Hematopoietic multipotent progenitor cell (in vitro differentiated cells): Measurements from ENCODE around the gene UBQLN4. TPM values are rescaled to one million over a fixed set of nuclear protein-coding genes. Genes with fewer than 3 reads are reported as not detected.
"Not testable (repeated sequence)": the region's sequence is repeated elsewhere in the genome, so short reads cannot be mapped to it uniquely, and the experiment has no call there.

Source experiments
- DNase-seq, 3 donors: peaks; one replicate each; pipeline ENCODE4 v3.0.0-alpha.2; 2011 to 2015; ENCODE audit warnings: low read depth in 2 of 3, low spot score in 2 of 3
- total RNA-seq: library from RNA; depleted of rRNA; stranded (reverse); fragments of >200 nt; gene quantifications from one replicate; pipeline ENCODE4 v1.2.3, GENCODE V29; 2012

UBQLN4 gene
- total RNA-seq, 1 donor: 17.5 TPM

- DNase-seq: no peak
Measured at GRCh38 chr1:156063997-156064285, 10.3 kb upstream of the UBQLN4 start.

DNA sequence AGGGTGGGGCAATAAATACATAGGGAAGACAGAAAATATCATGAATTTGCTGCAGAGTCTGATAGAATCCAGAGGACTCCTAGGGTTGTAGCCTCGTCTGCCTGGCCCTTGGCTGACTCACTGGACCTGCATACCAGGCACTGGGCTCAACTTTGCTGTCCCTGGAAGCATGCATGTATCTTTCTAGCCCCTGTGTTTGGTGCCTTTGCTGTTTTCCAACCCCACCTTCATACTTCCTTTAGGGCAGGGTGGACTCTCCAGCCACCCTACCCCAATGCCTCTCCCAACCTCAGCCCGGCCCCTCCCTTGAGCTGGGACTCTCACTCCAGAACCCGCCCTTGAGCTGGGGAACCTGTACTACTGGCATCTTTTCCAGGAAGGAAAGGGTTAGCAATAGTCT is 8.6 kb upstream of the UBQLN4 start:
- DNase-seq: no peak

DNA sequence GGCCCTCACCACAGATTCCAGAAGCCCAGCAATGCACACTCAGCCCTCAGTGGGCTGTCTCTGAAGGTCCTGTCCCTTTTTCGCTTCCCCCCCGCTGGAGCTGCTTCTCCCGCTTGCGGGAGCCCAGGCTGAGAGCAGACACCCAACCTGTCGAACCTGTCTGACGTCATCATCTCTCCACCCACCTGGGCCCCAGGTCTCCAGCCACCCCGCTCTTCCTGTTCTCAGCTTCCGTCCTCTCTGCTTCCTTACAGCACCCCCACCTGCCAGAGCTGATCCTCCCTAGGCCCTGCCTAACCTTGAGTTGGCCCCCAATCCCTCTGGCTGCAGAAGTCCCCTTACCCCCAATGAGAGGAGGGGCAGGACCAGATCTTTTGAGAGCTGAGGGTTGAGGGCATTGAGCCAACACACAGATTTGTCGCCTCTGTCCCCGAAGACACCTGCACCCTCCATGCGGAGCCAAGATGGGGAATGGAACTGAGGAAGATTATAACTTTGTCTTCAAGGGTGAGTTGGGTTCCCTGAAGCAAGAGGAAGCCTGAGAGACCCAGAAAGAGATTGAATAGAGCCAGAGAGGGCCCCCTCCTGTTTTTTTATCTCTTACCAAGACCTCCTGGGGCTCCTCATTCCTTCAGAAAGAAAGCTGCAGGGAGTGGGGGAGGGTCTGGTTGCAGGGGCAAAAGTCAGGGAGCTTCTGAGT is 7.5 kb upstream of the UBQLN4 start, which contains the start of gene RAB25:
Gene RAB25, plus strand, starts transcription at position 224 of the 700 bp plus-strand sequence. Its CDS starts 241 bp downstream, at position 465.
- DNase-seq: no peak

DNA sequence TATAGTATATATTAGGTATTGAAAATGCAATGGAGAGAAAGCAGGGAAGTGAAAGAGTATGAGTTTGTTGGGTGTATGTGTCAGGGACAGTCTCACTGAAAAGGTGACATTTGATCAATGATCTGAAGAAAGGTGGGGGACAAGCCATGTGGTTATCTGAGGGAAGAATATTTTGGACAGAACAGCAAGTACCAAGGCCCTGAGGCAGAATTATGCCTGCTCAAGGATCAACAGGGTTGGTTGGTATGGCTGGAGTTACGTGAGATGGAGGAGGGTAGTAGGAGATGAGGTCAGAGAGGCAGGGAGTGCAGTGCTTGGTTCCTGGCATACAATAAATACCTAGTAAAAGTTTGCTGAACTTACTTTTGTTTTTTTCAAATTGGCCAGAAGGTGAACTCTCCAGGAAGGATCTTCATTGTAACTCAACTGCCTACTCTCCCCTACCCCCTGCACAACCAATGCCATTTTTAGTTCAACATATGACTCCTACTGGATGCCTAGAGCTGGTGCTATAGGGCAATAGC is 2.8 kb upstream of the UBQLN4 start:
- no peak for DNase-seq

DNA sequence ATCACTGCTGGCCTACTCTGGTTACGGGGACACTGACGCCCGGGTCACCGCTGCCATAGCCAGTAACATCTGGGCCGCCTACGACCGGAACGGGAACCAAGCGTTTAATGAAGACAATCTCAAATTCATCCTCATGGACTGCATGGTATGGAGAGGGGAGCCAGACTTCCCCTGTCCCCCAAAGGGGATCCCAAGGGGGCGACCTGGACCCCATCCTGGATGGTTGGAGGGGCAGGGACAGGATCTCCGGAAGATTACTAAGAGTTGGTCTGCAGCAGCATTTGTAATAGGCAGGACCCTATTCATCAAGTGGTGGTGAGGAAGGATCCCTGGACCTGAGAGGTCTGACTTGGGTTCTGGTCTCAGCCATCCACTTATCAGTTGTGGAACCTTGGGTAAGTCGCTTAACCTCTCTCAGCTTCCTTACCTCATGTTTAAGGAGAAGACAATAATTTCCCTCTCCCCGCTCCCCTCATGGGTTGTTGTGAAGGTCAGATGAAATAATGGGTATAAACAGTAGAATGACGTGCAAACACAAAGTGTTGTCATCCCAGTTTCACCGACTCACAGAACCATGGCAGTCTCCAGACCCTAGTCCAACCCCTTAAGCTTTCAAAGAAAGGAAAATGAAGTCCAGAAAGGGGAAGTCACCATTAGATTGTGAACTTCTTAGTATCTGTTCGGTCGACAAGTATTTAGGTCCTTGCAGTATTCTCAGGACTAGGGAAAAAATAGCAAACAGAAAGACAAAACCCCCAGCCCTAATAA is 1.9 kb upstream of the UBQLN4 start:
- no peak for DNase-seq

DNA sequence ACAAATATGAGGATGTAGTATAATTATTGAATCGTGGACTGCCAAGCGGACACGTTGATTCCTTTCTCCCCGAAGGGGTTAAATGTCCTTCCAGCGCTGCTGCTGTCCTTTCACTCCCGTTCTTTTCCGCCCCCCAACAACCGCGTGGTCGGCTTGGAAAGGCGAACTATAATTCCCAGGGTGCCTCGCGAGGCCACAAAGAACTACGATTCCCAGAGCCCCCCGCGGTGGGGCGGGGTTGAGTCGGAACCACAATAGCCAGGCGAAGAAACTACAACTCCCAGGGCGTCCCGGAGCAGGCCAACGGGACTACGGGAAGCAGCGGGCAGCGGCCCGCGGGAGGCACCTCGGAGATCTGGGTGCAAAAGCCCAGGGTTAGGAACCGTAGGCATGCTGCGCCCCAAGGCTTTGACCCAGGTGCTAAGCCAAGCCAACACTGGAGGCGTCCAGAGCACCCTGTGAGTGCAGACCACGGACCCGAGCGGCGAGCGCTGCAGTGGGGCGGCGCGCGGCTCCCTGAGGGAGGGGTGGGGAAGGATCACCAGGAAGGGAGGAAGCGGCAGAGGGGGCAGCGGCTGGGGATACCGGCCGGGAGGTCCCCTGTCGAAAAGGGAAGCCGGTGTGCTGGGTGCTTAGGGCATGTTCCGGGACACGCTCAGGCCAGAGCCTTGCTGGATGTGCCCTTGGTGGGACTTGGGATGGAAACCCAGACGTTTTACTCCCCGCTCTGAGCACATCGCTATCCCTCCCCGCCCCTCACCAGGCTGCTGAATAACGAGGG is 1.1 kb upstream of the UBQLN4 start, which contains the start of gene LAMTOR2:
Gene LAMTOR2, plus strand, starts transcription at position 283 of the 781 bp plus-strand sequence. Its CDS starts 108 bp downstream, at position 391.
- peak; percentile 79 to 97 (median 94) for DNase-seq

- DNase-seq: peak; percentile 34 to 89 (median 83)
Measured at GRCh38 chr1:156052862-156053767, 483 bp downstream of the UBQLN4 start.

- no peak for DNase-seq
Measured at GRCh38 chr1:156051011-156051725, 2.4 kb downstream of the UBQLN4 start.

- DNase-seq: no peak
Measured at GRCh38 chr1:156050376-156050775, 3.2 kb downstream of the UBQLN4 start.

- no peak for DNase-seq
Measured at GRCh38 chr1:156048663-156049258, 4.8 kb downstream of the UBQLN4 start.

- DNase-seq: no peak
Measured at GRCh38 chr1:156045076-156045475, 8.5 kb downstream of the UBQLN4 start.

GRCh38 chr1:156042828-156043227 is 10.8 kb downstream of the UBQLN4 start:
- DNase-seq: no peak

- DNase-seq: not testable (repeated sequence)
Measured at GRCh38 chr1:156034991-156035390, 18.6 kb downstream of the UBQLN4 start.

- DNase-seq: no peak
Measured at GRCh38 chr1:156033011-156033410, 20.6 kb downstream of the UBQLN4 start.

- no peak for DNase-seq
Measured at GRCh38 chr1:156026588-156026987, 27.0 kb downstream of the UBQLN4 start.

- DNase-seq: peak in 2 of 3 donors; percentile 59 to 77
Measured at GRCh38 chr1:156025876-156026275, 27.7 kb downstream of the UBQLN4 start.

- DNase-seq: no peak
Measured at GRCh38 chr1:156024801-156025200, 28.8 kb downstream of the UBQLN4 start.

- DNase-seq: no peak
Measured at GRCh38 chr1:156021954-156022353, 31.6 kb downstream of the UBQLN4 start.

DNA sequence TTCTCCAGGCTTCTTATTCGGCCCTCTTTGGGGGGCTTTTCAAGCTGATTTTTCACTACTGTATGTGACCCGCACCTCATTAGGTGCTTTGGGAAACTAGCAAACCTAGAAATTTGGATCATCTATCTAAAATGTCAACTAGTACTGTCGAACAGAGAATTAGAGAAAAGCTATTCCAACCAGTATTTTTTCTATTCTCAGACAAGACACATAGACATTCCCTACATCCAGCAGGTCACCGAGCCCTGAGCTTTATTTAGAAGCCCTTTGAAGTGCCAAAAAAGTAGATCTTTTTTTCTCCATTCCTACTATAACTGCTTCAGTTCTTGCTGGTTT is 32.5 kb downstream of the UBQLN4 start:
- no peak for DNase-seq
